RWPE2 (cell line): ENCODE results near the gene SEC61A2.

Experiments
- ATAC-seq: fragments of 200-7000 bp; cut with Tn5 transposase; 3 replicates; pipeline ENCODE4 v1.9.1; 2021; ENCODE audit warnings: low read depth
- DNase-seq: peaks from one replicate; pipeline ENCODE4 v3.0.0-alpha.2; 2020; ENCODE audit warnings: low spot score
- H3K27ac ChIP-seq: fragments of 450-650 bp; 2 replicates; pipeline ENCODE4 v1.5.1; 2017; ENCODE audit warnings: mild to moderate bottlenecking; ENCODE audit not compliant: poor library complexity, severe bottlenecking
- H3K27me3 ChIP-seq: fragments of 250-450 bp; sonication (Bioruptor Pico); 2 replicates; pipeline ENCODE4 v1.5.1; 2021; ENCODE audit warnings: mild to moderate bottlenecking, moderate library complexity; ENCODE audit not compliant: insufficient read depth, poor library complexity, severe bottlenecking
- H3K36me3 ChIP-seq: fragments of 250-450 bp; sonication (Bioruptor Pico); 2 replicates; pipeline ENCODE4 v1.5.1; 2020; ENCODE audit warnings: low read depth, mild to moderate bottlenecking, moderate library complexity
- H3K4me1 ChIP-seq: fragments of 250-450 bp; sonication (Bioruptor Pico); 2 replicates; pipeline ENCODE4 v1.5.1; 2021; ENCODE audit warnings: mild to moderate bottlenecking, moderate library complexity; ENCODE audit not compliant: insufficient read depth, poor library complexity, severe bottlenecking
- H3K4me3 ChIP-seq: fragments of 250-450 bp; sonication (Bioruptor Pico); 2 replicates; pipeline ENCODE4 v1.5.1; 2021; ENCODE audit warnings: mild to moderate bottlenecking, moderate library complexity; ENCODE audit not compliant: severe bottlenecking
- H3K9me3 ChIP-seq: fragments of 250-450 bp; sonication (Bioruptor Pico); 2 replicates; pipeline ENCODE4 v1.5.1; 2021; ENCODE audit warnings: mild to moderate bottlenecking, moderate library complexity; ENCODE audit not compliant: severe bottlenecking
- TF ChIP-seq, protein P1 (sequence below): fragments of 450-650 bp; IDR thresholded peaks from one replicate; pipeline ENCODE4 v1.5.1; 2017; ENCODE audit warnings: mild to moderate bottlenecking, moderate library complexity; ENCODE audit not compliant: poor library complexity, severe bottlenecking

SEC61A2 gene

DNA sequence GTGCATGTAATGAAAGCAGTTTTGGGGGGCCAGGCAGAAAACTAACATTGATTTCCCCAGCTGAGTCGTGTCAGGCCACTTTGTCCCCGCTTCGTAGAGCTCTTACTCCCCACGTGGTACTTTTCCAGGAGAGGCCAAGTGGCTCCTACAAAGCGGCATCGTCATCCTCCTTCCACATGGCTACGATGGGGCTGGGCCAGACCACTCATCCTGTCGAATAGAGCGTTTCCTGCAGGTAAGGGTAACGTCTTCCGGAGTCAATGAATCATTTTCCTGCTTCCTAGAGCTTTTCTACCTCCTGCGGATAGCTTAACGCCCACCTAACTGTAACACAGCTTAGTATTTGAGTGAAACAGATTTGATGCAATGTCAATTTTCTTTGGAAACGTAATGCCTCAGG lies 21.7 kb upstream of the SEC61A2 start:
- ATAC-seq: no peak
- Histone ChIP-seq H3K9me3 (no peaks in the 10 kb centered on the region), H3K4me3 (no peak overlapping the region), H3K27ac (no peak overlapping the region), H3K4me1 (no peaks in the 10 kb centered on the region), H3K36me3 (peaks cover 69% of the 10 kb centered on the region), H3K27me3 (no peaks in the 10 kb centered on the region)
- TF ChIP-seq, protein P1, sequence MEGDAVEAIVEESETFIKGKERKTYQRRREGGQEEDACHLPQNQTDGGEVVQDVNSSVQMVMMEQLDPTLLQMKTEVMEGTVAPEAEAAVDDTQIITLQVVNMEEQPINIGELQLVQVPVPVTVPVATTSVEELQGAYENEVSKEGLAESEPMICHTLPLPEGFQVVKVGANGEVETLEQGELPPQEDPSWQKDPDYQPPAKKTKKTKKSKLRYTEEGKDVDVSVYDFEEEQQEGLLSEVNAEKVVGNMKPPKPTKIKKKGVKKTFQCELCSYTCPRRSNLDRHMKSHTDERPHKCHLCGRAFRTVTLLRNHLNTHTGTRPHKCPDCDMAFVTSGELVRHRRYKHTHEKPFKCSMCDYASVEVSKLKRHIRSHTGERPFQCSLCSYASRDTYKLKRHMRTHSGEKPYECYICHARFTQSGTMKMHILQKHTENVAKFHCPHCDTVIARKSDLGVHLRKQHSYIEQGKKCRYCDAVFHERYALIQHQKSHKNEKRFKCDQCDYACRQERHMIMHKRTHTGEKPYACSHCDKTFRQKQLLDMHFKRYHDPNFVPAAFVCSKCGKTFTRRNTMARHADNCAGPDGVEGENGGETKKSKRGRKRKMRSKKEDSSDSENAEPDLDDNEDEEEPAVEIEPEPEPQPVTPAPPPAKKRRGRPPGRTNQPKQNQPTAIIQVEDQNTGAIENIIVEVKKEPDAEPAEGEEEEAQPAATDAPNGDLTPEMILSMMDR: no peak
- DNase-seq: no peak

DNA sequence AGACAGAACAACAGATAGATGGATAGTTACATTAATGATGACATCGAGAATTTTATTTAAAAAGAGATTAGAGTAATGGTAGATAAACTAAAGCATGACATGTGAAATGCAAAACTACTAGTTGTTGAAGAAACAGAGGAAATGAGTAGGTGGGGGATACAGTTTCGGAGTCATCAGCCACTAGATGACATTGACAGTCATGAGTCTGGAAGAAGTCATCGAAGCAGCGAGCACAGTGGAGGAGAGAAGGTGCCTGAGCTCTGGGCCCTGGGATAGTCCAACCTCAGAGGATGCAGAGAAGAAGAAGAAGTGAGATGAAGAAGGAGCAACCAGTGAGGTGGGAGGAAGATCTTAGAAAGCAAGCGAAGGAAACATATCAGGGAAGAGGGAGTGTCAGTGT lies 20.2 kb upstream of the SEC61A2 start:
- Histone ChIP-seq H3K4me1 (no peaks in the 10 kb centered on the region), H3K9me3 (no peaks in the 10 kb centered on the region), H3K4me3 (no peak overlapping the region), H3K27ac (no peak overlapping the region), H3K27me3 (no peaks in the 10 kb centered on the region), H3K36me3 (peaks cover 69% of the 10 kb centered on the region)
- TF ChIP-seq, protein P1: no peak
- DNase-seq (no peak), ATAC-seq (no peak)

DNA sequence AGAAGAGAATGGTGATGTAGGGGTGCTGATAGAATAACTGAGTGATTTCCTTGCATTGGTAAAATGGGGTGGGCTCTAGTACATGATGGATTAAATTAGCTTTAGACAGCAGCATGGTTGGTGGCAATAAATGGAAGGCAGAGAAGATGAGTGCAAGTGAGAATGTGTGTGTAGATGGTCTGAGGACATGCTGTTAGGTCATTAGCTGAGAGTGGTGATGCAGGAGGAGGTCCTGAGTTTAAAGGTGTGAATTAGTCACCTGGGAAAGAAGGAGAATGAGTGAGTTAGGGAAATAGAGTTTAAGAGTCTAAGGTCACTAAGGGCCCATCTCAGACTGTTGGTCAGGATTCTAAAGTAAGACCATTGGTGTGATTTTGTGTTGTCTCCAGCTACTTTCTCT lies 17.9 kb upstream of the SEC61A2 start:
- H3K27ac ChIP-seq: no peak overlapping the region
- DNase-seq (no peak), ATAC-seq (no peak)
- TF ChIP-seq, protein P1: no peak
- no peak overlapping the region for H3K4me3 ChIP-seq
- H3K9me3 ChIP-seq: no peaks in the 10 kb centered on the region
- no peaks in the 10 kb centered on the region for H3K4me1 ChIP-seq
- no peaks in the 10 kb centered on the region for H3K27me3 ChIP-seq
- H3K36me3 ChIP-seq: peaks cover 53% of the 10 kb centered on the region

DNA sequence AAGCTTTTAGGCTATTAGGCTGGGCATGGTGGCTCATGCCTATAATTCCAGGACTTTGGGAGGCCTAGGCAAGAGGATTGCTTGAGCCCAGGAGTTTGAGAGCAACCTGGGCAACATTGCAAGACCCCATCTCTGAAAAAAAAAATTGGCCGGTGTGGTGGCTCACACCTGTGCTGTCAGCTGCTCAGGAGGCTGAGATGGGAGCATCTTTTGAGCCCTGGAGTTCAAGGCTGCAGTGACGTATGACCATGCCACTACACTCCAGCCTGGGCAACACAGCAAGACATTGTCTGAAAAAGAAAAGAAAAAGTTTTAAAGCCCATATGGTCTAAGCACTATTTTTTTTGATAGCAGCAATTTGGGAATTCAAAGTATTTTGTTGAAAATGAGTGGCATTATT lies 15.8 kb upstream of the SEC61A2 start:
- DNase-seq (no peak), ATAC-seq (no peak)
- Histone ChIP-seq H3K9me3 (no peaks in the 10 kb centered on the region), H3K4me3 (no peak overlapping the region), H3K27ac (no peak overlapping the region), H3K27me3 (no peaks in the 10 kb centered on the region), H3K4me1 (no peaks in the 10 kb centered on the region), H3K36me3 (peaks cover 46% of the 10 kb centered on the region)
- TF ChIP-seq, protein P1: no peak

DNA sequence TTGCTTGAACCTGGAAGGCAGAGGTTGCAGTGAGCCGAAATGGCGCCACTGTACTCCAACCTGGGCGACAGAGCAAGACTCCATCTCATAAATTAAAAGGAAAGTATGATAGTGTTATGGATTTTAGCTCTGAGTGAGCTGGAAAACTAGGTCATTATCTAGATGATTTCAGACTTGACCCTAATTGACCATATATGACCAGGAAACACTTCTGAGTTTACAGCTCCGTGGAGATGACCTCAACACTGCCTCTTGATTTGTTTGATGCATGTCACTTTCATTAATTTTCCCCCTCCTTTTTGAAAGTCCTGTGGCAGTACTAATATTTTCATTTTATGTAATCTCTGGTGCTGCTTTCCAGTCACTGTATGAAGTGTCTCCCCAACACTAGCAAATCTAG lies 7.8 kb upstream of the SEC61A2 start:
- no peak overlapping the region for H3K27ac ChIP-seq
- peaks cover 25% of the 10 kb centered on the region for H3K36me3 ChIP-seq
- H3K27me3 ChIP-seq: no peaks in the 10 kb centered on the region
- H3K4me3 ChIP-seq: no peak overlapping the region
- H3K4me1 ChIP-seq: peaks cover 6% of the 10 kb centered on the region
- TF ChIP-seq, protein P1: no peak
- DNase-seq (no peak), ATAC-seq (no peak)
- no peaks in the 10 kb centered on the region for H3K9me3 ChIP-seq
